Activated naive CD8-positive, alpha-beta T cell treated with anti-CD3 and anti-CD28 coated beads, Interleukin-2, amount 50 U/mL, for 16 hours (primary cell): ENCODE results near the gene PRDM11.

Experiments used
- DNase-seq: peaks from one replicate; pipeline ENCODE4 v3.0.0-alpha.2; 2020; ENCODE audit warnings: low read depth, low spot score

The PRDM11 gene

GRCh38 chr11:45141631-45142030 lies 4.8 kb upstream of the PRDM11 start:
- DNase-seq: no peak

- no peak for DNase-seq
Measured at GRCh38 chr11:45142241-45143055, 4.0 kb upstream of the PRDM11 start.

DNA sequence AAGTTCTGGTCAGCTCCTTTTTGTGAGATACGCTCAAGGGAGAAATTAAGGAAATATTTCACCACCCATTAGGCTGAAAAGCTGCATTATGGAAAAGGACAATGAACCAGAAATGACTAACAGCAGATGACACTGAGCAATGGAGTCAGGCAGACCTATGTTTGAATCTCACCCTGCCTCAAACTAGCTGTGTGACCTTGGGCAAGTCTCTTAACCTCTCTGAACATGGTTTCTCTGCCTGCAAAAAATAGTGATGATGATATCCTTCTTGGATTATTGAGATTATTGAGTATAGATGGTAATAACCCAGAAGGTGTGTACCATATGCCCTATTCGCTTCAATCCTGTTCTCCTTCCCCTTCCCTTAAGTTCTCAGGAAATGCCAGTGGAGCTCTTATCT lies 2.9 kb upstream of the PRDM11 start:
- DNase-seq: no peak

- no peak for DNase-seq
Measured at GRCh38 chr11:45144126-45145082, 2.0 kb upstream of the PRDM11 start.

DNA sequence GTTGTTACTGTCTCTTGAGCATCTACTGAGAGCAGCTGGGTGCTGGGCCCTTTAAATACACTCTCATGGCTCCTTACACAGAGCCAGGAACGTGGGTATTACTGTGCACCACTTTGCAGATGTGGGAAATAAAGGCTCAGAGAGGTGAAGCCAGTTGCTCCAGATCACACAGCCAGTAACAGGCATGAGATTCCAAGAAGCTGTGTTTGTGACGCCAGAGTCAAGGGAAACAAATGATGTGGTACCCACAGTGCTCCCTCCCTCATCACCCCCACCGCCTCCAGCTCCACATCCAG lies 1.4 kb upstream of the PRDM11 start:
- no peak for DNase-seq

DNA sequence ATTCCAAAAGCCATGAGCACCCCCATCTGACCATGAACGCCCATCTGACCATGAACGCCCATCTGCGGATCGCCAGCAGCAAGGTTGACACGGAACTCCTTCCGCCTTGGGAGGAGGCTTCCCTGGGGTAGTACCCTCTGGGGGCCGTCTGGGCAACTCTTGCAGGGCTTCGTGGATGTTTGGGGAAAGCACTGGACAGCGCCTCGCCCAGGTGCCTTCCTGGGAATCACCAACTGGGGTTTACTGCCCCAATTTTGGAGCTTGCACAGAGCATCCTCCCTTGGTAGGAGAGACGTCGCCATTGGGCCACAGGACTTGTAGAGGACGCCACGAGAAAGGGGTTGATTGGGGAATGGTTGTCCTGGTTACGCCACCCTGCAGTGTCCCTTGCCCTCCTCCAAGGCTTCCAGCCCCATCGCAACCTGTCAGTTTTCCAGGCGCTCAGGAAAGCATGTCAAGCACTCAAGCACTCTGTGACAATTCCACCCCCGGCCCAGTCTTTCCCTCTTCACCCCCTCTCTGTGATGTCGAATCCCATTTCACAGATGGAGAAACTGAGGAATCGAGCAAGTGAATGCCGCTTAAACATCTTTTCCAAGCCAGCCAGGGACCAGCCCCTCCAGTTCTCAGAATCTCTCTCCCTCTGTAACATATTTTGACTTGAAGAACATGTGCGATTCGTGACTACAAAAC lies 914 bp upstream of the PRDM11 start:
- no peak for DNase-seq

- DNase-seq: peak; percentile 83
Measured at GRCh38 chr11:45147017-45147728, 734 bp downstream of the PRDM11 start.

DNA sequence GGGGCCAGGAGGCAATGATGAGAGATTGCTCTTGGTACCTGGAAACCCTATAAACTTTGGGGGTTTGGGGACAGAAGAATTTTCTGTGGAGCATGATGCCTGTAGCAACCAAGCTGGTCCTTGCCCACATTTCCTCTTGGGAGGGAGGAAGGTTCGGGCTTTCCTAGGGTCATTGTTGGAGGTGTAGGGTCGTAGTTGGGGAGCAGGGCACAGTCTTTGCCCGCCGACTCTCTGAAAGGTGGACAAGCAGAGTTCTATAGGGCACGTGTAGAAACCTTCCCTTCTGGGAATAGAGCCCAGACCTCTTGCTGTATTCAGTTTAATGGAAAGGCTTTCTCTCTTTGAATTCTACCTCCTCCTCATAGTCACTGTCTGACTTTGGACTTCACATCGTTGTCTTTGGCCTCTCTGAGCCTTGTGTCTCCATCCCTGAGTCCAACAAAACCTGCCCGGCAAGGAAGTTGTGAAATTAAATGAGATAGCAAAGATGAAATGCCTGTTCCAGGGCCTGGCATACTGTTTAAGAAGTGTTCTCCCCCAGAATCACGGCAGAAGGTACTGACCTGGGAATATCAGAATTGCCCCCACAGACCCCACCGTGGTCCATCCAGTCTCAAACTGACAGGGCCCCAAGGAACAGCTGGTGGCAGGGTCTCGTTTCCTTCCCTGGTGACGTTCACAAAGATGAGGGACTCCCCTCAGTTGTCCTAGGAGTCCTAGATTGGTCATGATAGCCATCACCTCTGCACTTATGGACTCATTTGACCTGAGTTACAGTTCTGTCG lies 1.6 kb downstream of the PRDM11 start:
- DNase-seq: no peak

GRCh38 chr11:45149483-45150056 lies 3.1 kb downstream of the PRDM11 start:
- no peak for DNase-seq

- no peak for DNase-seq
Measured at GRCh38 chr11:45150301-45150700, 3.9 kb downstream of the PRDM11 start.

GRCh38 chr11:45150943-45151342 lies 4.5 kb downstream of the PRDM11 start:
- no peak for DNase-seq

GRCh38 chr11:45151362-45151982 lies 5.0 kb downstream of the PRDM11 start:
- no peak for DNase-seq

DNA sequence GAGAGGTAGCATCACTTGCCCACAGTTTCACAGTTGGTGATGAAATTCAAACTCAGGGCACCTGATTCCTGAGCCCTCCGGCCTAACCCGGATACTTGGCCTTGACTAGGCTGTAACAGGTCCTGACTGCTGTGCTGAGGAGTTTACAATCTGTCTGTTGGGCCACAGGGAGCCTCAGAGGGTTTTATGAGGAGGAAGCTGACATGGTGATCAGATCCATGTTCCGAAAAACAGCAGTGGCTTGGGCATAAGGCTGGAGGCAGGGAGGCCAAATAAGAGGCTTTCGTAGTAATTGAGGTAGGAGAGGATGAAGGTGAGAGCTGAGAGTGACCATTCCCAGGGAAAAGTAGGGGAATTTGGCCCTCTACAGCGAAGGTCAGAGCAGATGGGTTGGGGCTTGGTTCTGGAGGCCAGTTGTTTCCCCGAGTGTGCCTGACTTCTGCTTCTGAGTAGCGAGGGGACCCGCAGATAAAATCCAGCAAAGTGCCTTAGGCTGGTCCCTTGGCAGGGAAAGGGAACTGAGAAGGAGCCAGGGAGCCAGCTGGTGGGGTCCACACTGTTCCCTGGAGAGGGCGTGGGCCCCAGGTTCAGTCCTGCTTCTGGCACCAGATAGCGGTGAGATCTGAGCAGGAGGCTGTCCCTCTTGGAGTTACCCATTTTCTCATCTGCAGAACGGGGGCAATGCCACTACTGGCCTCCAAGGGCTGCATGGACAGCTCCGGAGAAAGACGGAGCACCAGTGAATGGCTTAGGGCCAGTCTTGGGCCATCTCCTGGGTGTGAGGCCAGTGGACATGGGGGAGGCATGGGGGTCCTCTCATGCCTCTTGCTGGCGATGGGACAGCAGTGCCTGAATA lies 6.5 kb downstream of the PRDM11 start:
- no peak for DNase-seq

DNA sequence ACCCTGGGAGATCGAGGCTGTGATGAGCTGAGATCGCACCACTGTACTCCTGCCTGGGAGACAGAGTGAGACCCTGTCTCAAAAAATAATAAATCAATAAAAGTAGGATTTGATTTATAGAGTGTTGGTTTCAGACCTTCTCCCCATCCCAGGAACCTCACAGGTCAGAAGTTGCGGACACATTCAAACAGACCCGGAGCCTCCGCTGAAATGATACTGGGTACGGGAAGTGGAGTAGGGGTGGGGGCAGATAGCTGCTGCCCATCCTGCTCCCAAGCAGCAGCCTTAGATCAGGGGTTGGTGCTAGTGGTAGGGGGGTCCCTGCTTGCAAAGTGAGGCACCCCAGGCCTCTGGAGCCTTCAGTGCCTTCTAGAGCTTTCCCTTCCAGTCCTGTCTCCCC lies 7.8 kb downstream of the PRDM11 start:
- no peak for DNase-seq

DNA sequence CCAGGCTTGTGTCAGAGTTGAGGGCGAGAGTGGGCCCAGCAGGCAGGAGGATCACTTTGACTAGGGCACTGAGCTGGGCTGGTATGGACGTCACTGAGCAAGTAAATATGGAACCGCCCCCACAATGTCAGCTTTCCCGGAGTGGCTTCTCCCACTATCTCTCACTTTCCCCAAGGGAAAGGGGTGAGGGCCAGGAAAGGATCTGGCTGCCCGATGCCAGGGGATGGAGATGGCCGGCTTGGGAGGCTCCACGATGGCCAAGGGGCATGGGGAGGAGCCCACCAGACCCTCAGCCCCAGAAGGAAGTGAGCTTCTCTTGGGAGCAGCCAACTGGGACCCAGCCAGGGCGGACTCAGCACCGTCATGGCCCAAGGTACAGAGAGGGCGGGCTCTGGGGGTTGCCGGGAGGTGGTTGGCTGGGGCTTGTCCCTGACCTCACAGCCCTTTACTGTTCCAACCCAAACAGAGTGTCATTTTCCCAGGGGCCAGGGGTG lies 8.7 kb downstream of the PRDM11 start:
- no peak for DNase-seq

DNA sequence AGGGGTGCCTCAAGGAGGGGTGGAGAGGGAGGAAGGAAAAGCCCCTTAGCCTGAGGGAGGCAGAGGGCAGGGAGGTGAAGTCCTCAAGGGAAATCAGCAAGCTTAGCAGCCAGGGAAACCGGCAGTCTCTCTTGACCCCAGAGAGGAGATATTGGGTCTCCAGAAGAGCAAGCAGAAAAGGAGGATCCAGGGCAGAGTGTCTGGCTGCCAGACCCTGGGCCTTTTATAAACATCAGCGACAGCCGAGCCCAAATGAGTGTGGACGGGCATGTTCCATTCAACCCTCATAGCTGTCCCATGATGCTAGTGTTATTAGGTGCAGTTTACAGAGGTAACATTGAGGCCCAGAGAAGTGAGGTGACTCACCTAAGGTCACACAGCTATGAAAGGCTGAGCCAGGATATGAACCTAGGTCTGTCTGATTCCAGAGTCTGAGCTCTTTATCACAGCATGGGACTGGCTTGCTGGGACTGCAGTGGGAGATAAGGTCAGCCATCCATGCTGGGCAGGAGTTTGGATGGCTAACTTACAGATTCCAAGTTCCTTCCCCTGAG lies 9.3 kb downstream of the PRDM11 start:
- DNase-seq: no peak

GRCh38 chr11:45156201-45156600 lies 9.8 kb downstream of the PRDM11 start:
- no peak for DNase-seq

DNA sequence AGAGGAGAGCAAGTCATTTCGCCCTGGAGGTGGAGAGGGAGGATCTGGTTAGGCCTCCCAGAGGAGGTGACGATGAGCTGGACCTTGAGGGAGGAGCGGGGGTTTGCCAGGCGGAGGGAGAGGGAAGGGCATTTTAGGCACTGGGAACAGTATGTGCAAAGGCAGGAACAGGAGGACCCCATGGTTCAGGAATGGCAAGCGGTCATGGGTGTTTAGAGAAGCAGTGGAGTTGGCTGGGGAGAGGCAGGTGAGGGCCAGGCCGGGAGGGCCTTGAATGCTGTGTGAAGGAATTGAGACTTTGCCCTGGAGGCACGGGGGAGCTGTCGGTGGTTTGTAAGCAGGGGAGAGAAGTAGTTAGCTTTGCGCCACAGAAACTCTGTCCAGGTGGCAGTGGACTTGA lies 10.3 kb downstream of the PRDM11 start:
- DNase-seq: no peak
